Osteoblast (primary cell): Measurements from ENCODE around the gene CDC42BPA. TPM values are rescaled to one million over a fixed set of nuclear protein-coding genes. Genes with fewer than 3 reads are reported as not detected.

ENCODE experiments used
- DNase-seq: peaks from one replicate; pipeline ENCODE4 v3.0.0; 2011; ENCODE audit warnings: low spot score, mixed read lengths; ENCODE audit not compliant: insufficient read length; ENCODE audit errors: missing footprints
- H2AFZ ChIP-seq: 2 replicates; pipeline ENCODE4 v1.6.0; 2011; ENCODE audit warnings: mild to moderate bottlenecking, low read length
- H3K27ac ChIP-seq: 2 replicates; pipeline ENCODE4 v1.5.1; 2011; ENCODE audit warnings: mild to moderate bottlenecking, low read depth, low read length, moderate library complexity
- H3K27me3 ChIP-seq: 2 replicates; pipeline ENCODE4 v1.6.0; 2012; ENCODE audit warnings: mild to moderate bottlenecking, control low read depth, inconsistent platforms, low read length, moderate library complexity; ENCODE audit not compliant: insufficient read depth
- H3K36me3 ChIP-seq: 2 replicates; pipeline ENCODE4 v1.5.1; 2011; ENCODE audit warnings: mild to moderate bottlenecking, low read length, control low read depth, moderate library complexity; ENCODE audit not compliant: insufficient read depth
- H3K4me1 ChIP-seq: 2 replicates; pipeline ENCODE4 v1.5.1; 2011; ENCODE audit warnings: mild to moderate bottlenecking, low read length, control low read depth, moderate library complexity; ENCODE audit not compliant: insufficient read depth
- H3K4me2 ChIP-seq: 2 replicates; pipeline ENCODE4 v1.6.0; 2011; ENCODE audit warnings: mild to moderate bottlenecking, low read length; ENCODE audit not compliant: insufficient read depth
- H3K4me3 ChIP-seq: fragments of 200-600 bp; sonication (generic); 3 replicates; pipeline ENCODE4 v1.5.1; 2012; ENCODE audit warnings: mild to moderate bottlenecking, low read length, inconsistent platforms; ENCODE audit not compliant: insufficient read depth
- H3K79me2 ChIP-seq: 2 replicates; pipeline ENCODE4 v1.6.0; 2012; ENCODE audit warnings: mild to moderate bottlenecking, low read length, control low read depth, inconsistent platforms; ENCODE audit not compliant: insufficient read depth
- H3K9me3 ChIP-seq: 2 replicates; pipeline ENCODE4 v1.5.1; 2011; ENCODE audit warnings: low read depth, low read length, control low read depth
- H4K20me1 ChIP-seq: 2 replicates; pipeline ENCODE4 v1.6.0; 2012; ENCODE audit warnings: mild to moderate bottlenecking, low read length, control low read depth; ENCODE audit not compliant: insufficient read depth
- total RNA-seq: library from RNA; depleted of rRNA; stranded (reverse); fragments of >200 nt; gene quantifications from 2 replicates; pipeline ENCODE4 v1.2.3, GENCODE V29; 2012
- TF ChIP-seq, protein P1 (sequence below): IDR thresholded peaks from 2 replicates; pipeline ENCODE4 v1.5.1; 2011; ENCODE audit warnings: mild to moderate bottlenecking, low read depth, low read length, moderate library complexity; ENCODE audit errors: extremely low read depth

Gene CDC42BPA
- total RNA-seq, 1 donor: 77.8 TPM

DNA sequence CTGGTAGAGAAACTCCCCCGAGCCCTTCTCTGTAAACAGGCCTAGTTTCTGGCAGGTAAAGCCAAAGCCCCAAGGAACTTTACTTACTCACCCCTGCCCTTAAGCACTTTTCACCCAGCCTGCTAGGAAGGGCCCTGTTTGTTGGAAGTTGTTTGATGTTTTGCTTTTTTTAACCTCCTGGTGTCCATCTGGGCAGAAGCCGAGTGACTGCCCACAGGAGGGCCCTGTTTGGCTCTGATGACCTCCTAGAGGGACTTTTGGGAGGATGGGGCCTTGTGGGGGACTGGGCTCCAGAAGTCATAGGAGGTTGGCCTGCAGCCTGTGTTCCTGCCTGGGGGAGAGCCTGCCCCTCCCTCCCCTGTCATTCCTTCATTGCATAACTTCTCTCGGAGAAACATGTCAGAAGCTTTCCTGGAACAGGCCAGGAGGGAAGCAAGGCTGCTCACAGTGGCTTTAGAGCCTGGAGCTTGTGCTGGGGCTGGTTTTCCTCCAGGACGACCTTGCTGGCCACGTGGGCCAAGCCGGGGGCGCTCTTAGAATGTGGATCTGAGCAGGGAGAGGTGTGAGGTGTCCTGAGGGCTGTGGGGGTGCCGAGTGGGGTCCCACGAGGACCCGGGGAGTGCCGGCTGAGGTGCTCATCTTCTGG lies 344.3 kb downstream of the CDC42BPA start:
- H3K4me1 ChIP-seq: peaks cover 11% of the 10 kb centered on the region
- TF ChIP-seq, protein P1, sequence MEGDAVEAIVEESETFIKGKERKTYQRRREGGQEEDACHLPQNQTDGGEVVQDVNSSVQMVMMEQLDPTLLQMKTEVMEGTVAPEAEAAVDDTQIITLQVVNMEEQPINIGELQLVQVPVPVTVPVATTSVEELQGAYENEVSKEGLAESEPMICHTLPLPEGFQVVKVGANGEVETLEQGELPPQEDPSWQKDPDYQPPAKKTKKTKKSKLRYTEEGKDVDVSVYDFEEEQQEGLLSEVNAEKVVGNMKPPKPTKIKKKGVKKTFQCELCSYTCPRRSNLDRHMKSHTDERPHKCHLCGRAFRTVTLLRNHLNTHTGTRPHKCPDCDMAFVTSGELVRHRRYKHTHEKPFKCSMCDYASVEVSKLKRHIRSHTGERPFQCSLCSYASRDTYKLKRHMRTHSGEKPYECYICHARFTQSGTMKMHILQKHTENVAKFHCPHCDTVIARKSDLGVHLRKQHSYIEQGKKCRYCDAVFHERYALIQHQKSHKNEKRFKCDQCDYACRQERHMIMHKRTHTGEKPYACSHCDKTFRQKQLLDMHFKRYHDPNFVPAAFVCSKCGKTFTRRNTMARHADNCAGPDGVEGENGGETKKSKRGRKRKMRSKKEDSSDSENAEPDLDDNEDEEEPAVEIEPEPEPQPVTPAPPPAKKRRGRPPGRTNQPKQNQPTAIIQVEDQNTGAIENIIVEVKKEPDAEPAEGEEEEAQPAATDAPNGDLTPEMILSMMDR: no peak
- peak overlapping the region; percentile 48 for H3K27ac ChIP-seq
- no peak overlapping the region for H3K4me3 ChIP-seq
- peaks cover 3% of the 10 kb centered on the region for H3K9me3 ChIP-seq
- peaks cover 2% of the 10 kb centered on the region for H4K20me1 ChIP-seq
- no peaks in the 10 kb centered on the region for H3K36me3 ChIP-seq
- no peaks in the 10 kb centered on the region for H3K79me2 ChIP-seq
- DNase-seq: peak; percentile 91
- peak overlapping the region; percentile 80 for H2AFZ ChIP-seq
- H3K27me3 ChIP-seq: no peaks in the 10 kb centered on the region
- H3K4me2 ChIP-seq: peak overlapping the region; percentile 28

DNA sequence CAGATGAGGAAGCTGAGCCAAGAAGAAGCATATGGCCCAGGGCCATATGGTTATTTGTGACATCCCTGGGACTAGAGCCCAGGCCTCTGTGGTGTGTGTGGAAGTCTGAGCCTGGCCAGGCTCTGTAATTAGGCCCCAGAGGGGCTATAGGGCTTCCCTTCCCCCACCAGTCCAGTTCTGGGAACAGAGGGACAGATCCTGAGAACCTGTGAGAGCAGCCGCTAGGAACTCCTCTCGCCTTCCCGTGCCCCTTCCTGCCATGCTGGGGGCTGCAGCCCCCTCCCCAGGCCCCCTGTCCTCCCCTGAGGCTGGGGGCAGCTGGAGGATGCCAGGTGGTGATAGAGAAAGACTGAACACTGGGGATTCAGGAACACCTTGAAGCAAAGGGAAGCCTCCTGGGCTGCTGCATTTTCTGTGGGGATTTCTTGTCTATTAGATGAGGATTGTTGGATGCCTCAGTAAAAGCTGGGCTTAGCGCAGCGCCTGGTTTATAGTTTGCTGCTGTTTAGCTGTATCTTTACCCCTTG lies 344.9 kb downstream of the CDC42BPA start:
- DNase-seq: peak; percentile 77
- TF ChIP-seq, protein P1: no peak
- H3K36me3 ChIP-seq: no peaks in the 10 kb centered on the region
- no peak overlapping the region for H3K27ac ChIP-seq
- H4K20me1 ChIP-seq: peaks cover 2% of the 10 kb centered on the region
- H2AFZ ChIP-seq: peak overlapping the region; percentile 80
- no peaks in the 10 kb centered on the region for H3K27me3 ChIP-seq
- peaks cover 11% of the 10 kb centered on the region for H3K4me1 ChIP-seq
- no peaks in the 10 kb centered on the region for H3K79me2 ChIP-seq
- peaks cover 3% of the 10 kb centered on the region for H3K9me3 ChIP-seq
- H3K4me2 ChIP-seq: no peak overlapping the region
- H3K4me3 ChIP-seq: no peak overlapping the region

DNA sequence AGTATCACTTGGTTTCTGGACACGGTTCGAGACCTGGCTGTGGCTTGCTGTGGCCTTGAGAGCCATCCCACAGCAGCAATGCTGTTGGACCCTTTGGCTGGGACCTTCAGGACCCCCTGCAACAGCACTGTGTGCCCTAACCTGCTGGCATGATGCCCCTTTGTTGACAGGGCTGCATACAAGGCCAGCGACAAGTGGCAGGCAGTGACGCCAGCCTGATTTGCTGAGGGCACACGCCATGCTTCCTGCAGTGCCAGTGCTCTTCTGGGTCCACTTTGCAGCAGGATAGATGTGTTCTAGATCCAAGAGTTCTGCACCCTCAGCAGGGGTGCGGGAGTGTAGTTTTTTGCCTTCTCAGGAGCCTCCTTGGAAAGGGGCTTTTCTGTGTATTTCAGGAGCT lies 345.4 kb downstream of the CDC42BPA start:
- H3K4me3 ChIP-seq: no peak overlapping the region
- H3K27ac ChIP-seq: no peak overlapping the region
- peaks cover 3% of the 10 kb centered on the region for H3K9me3 ChIP-seq
- DNase-seq: no peak
- H3K36me3 ChIP-seq: no peaks in the 10 kb centered on the region
- H3K79me2 ChIP-seq: no peaks in the 10 kb centered on the region
- TF ChIP-seq, protein P1: no peak
- no peak overlapping the region for H3K4me2 ChIP-seq
- no peak overlapping the region for H2AFZ ChIP-seq
- peaks cover 2% of the 10 kb centered on the region for H4K20me1 ChIP-seq
- H3K4me1 ChIP-seq: peaks cover 11% of the 10 kb centered on the region
- H3K27me3 ChIP-seq: no peaks in the 10 kb centered on the region

DNA sequence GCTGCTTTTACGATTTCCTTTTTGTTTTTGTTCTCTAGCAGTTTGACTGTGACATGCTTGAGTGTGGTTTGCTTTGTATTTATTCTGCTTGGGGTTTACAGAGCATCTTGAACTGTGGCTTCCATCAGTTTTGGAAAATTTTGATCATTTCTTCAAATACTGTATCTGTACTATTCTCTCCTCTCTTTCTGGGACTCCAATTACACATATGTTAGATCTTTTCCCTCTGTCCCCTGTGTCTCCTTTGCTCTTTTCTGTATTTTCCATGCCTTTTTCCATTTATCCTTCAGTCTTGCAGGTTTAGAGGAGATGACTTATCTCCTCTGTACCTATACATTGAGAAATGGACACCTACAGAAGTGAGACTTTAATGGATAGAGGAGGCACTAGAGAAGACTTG lies 346.5 kb downstream of the CDC42BPA start:
- DNase-seq: no peak
- H3K9me3 ChIP-seq: peaks cover 3% of the 10 kb centered on the region
- no peaks in the 10 kb centered on the region for H3K27me3 ChIP-seq
- H3K27ac ChIP-seq: no peak overlapping the region
- H4K20me1 ChIP-seq: no peaks in the 10 kb centered on the region
- H3K4me3 ChIP-seq: no peak overlapping the region
- no peak overlapping the region for H2AFZ ChIP-seq
- no peak overlapping the region for H3K4me2 ChIP-seq
- no peaks in the 10 kb centered on the region for H3K36me3 ChIP-seq
- TF ChIP-seq, protein P1: no peak
- H3K79me2 ChIP-seq: no peaks in the 10 kb centered on the region
- H3K4me1 ChIP-seq: peaks cover 11% of the 10 kb centered on the region
